WTC11 (cell line): ENCODE measurements around the gene WFDC1. TPM values are rescaled to one million over a fixed set of nuclear protein-coding genes. Genes with fewer than 3 reads are reported as not detected.
A peak's percentile ranks its signal among the peaks of the same experiment; 100 is the strongest.

Experiments
- ATAC-seq: fragments of 200-7000 bp; cut with Tn5 transposase; 2 replicates; pipeline ENCODE4 v1.10.0; 2021; ENCODE audit warnings: mild to moderate bottlenecking, moderate library complexity
- CTCF ChIA-PET: fragments of 300-600 bp; sonication (Branson Sonifier 250); formaldehyde crosslinking; loops from one replicate; lab custom pipeline; 2021; ENCODE audit warnings: antibody characterized with exemption; lab: Charles Lee
- POLR2A ChIA-PET: fragments of 350-600 bp; sonication (Branson Sonifier 250); formaldehyde crosslinking; loops from one replicate; lab custom pipeline; 2021; ENCODE audit warnings: antibody characterized with exemption; lab: Charles Lee
- DNase-seq: peaks from one replicate; pipeline ENCODE4 v3.0.0; 2021; ENCODE audit warnings: low spot score
- H3K27ac Mint-ChIP-seq: 2 replicates; pipeline ENCODE4 v1.8.0; 2021; ENCODE audit warnings: mixed read lengths
- H3K27me3 Mint-ChIP-seq: 2 replicates; pipeline ENCODE4 v1.8.0; 2021; ENCODE audit warnings: low read depth, mild to moderate bottlenecking, moderate library complexity, mixed read lengths
- H3K36me3 Mint-ChIP-seq: 2 replicates; pipeline ENCODE4 v1.8.0; 2021; ENCODE audit warnings: mixed read lengths
- H3K4me1 Mint-ChIP-seq: 2 replicates; pipeline ENCODE4 v1.8.0; 2022; ENCODE audit warnings: mixed read lengths
- H3K4me3 Mint-ChIP-seq: 2 replicates; pipeline ENCODE4 v1.8.0; 2021; ENCODE audit warnings: mild to moderate bottlenecking, moderate library complexity, mixed read lengths
- H3K9me3 Mint-ChIP-seq: 2 replicates; pipeline ENCODE4 v1.8.0; 2021; ENCODE audit warnings: mixed read lengths
- E2F1 ChIP-seq: sonication (generic); formaldehyde crosslinking; IDR thresholded peaks from 2 replicates; pipeline ENCODE4 v1.8.0; 2022; ENCODE audit warnings: mild to moderate bottlenecking, missing genetic modification reagents
- ETV6 ChIP-seq: sonication (generic); formaldehyde crosslinking; IDR thresholded peaks from 2 replicates; pipeline ENCODE4 v1.8.1; 2022; ENCODE audit warnings: mild to moderate bottlenecking, missing genetic modification reagents
- FOXK1 ChIP-seq: sonication (generic); formaldehyde crosslinking; IDR thresholded peaks from 2 replicates; pipeline ENCODE4 v1.8.0; 2022; ENCODE audit warnings: mild to moderate bottlenecking, moderate library complexity, missing genetic modification reagents
- HMGA2 ChIP-seq: fragments of 250-450 bp; sonication (Bioruptor Pico); IDR thresholded peaks from 2 replicates; pipeline ENCODE4 v1.4.0; 2021; ENCODE audit warnings: mild to moderate bottlenecking, moderate library complexity
- JAZF1 ChIP-seq: fragments of 250-450 bp; sonication (Bioruptor Pico); IDR thresholded peaks from 2 replicates; pipeline ENCODE4 v1.9.0; 2021; ENCODE audit warnings: moderate library complexity, mild to moderate bottlenecking, inconsistent platforms
- MAX ChIP-seq: sonication (generic); formaldehyde crosslinking; IDR thresholded peaks from 2 replicates; pipeline ENCODE4 v1.8.0; 2022; ENCODE audit warnings: mild to moderate bottlenecking, missing genetic modification reagents
- MLX ChIP-seq: sonication (generic); formaldehyde crosslinking; IDR thresholded peaks from 2 replicates; pipeline ENCODE4 v1.8.1; 2023; ENCODE audit warnings: mild to moderate bottlenecking, missing genetic modification reagents, moderate library complexity
- NR1H2 ChIP-seq: sonication (generic); formaldehyde crosslinking; IDR thresholded peaks from 2 replicates; pipeline ENCODE4 v1.9.0; 2021; ENCODE audit warnings: mild to moderate bottlenecking, moderate library complexity, missing genetic modification reagents
- SOX15 ChIP-seq: fragments of 250-450 bp; sonication (Bioruptor Pico); IDR thresholded peaks from 2 replicates; pipeline ENCODE4 v1.9.0; 2021; ENCODE audit warnings: mild to moderate bottlenecking
- SP1 ChIP-seq: sonication (generic); formaldehyde crosslinking; conservative IDR thresholded peaks from 2 replicates; pipeline ENCODE4 v1.8.1; 2022; ENCODE audit warnings: missing genetic modification reagents
- TCF7 ChIP-seq: sonication (generic); formaldehyde crosslinking; IDR thresholded peaks from 2 replicates; pipeline ENCODE4 v1.8.0; 2022; ENCODE audit warnings: mild to moderate bottlenecking, low read depth, missing genetic modification reagents, moderate library complexity
- TP53 ChIP-seq: sonication (generic); formaldehyde crosslinking; IDR thresholded peaks from 2 replicates; pipeline ENCODE4 v1.8.1; 2023; ENCODE audit warnings: mild to moderate bottlenecking, missing genetic modification reagents
- ZNF121 ChIP-seq: sonication (generic); formaldehyde crosslinking; IDR thresholded peaks from 2 replicates; pipeline ENCODE4 v1.8.0; 2023; ENCODE audit warnings: missing genetic modification reagents
- ZNF396 ChIP-seq: fragments of 250-450 bp; sonication (Bioruptor Pico); IDR thresholded peaks from 2 replicates; pipeline ENCODE4 v1.8.0; 2021; ENCODE audit warnings: mild to moderate bottlenecking, moderate library complexity, borderline replicate concordance
- ZNF423 ChIP-seq: fragments of 250-450 bp; sonication (Bioruptor Pico); IDR thresholded peaks from 2 replicates; pipeline ENCODE4 v2.1.2; 2022; ENCODE audit warnings: mild to moderate bottlenecking, moderate library complexity
- total RNA-seq: library from RNA; stranded (reverse); gene quantifications from 3 replicates; pipeline ENCODE4 v1.2.3, GENCODE V29; 2021
- TF ChIP-seq, protein P1 (sequence below): sonication (generic); formaldehyde crosslinking; IDR thresholded peaks from 2 replicates; pipeline ENCODE4 v1.8.0; 2022; ENCODE audit warnings: mild to moderate bottlenecking, missing genetic modification reagents
- TF ChIP-seq, protein P2 (sequence below): sonication (generic); formaldehyde crosslinking; IDR thresholded peaks from 2 replicates; pipeline ENCODE4 v1.8.0; 2023; ENCODE audit warnings: missing genetic modification reagents
- TF ChIP-seq, protein P3 (sequence below): fragments of 250-450 bp; sonication (Bioruptor Pico); conservative IDR thresholded peaks from 2 replicates; pipeline ENCODE4 v1.9.0; 2021; ENCODE audit warnings: mild to moderate bottlenecking
- TF ChIP-seq, protein P4 (sequence below): sonication (generic); formaldehyde crosslinking; IDR thresholded peaks from 2 replicates; pipeline ENCODE4 v1.8.1; 2023; ENCODE audit warnings: mild to moderate bottlenecking, missing genetic modification reagents, borderline replicate concordance
- TF ChIP-seq, protein P5 (sequence below): fragments of 250-450 bp; sonication (Bioruptor Pico); IDR thresholded peaks from 2 replicates; pipeline ENCODE4 v1.9.0; 2021; ENCODE audit warnings: mild to moderate bottlenecking, borderline replicate concordance

WFDC1 gene
- total RNA-seq, 1 experiment from 2014 or later = 0.50 TPM

- TF ChIP-seq, protein P1, sequence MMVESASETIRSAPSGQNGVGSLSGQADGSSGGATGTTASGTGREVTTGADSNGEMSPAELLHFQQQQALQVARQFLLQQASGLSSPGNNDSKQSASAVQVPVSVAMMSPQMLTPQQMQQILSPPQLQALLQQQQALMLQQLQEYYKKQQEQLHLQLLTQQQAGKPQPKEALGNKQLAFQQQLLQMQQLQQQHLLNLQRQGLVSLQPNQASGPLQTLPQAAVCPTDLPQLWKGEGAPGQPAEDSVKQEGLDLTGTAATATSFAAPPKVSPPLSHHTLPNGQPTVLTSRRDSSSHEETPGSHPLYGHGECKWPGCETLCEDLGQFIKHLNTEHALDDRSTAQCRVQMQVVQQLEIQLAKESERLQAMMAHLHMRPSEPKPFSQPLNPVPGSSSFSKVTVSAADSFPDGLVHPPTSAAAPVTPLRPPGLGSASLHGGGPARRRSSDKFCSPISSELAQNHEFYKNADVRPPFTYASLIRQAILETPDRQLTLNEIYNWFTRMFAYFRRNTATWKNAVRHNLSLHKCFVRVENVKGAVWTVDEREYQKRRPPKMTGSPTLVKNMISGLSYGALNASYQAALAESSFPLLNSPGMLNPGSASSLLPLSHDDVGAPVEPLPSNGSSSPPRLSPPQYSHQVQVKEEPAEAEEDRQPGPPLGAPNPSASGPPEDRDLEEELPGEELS (CRISPR knock-in tag) = no peak
- TF ChIP-seq SOX15 (CRISPR knock-in tag) (no peak), FOXK1 (CRISPR knock-in tag) (0 out of 2 replicates have a peak, but pooled peaks have one; percentile 32), ZNF423 (CRISPR knock-in tag) (peak; percentile 21; the same call in 1 of the 2 replicates), TP53 (CRISPR knock-in tag) (no peak), MAX (CRISPR knock-in tag) (peak; percentile 41), E2F1 (CRISPR knock-in tag) (no peak), ETV6 (CRISPR knock-in tag) (0 out of 2 replicates have a peak, but pooled peaks have one; percentile 41), ZNF121 (CRISPR knock-in tag) (peak; percentile 24; the same call in 1 of the 2 replicates), SP1 (CRISPR knock-in tag) (0 out of 2 replicates have a peak, but pooled peaks have one; percentile 31), TCF7 (CRISPR knock-in tag) (no peak)
- TF ChIP-seq, protein P2, sequence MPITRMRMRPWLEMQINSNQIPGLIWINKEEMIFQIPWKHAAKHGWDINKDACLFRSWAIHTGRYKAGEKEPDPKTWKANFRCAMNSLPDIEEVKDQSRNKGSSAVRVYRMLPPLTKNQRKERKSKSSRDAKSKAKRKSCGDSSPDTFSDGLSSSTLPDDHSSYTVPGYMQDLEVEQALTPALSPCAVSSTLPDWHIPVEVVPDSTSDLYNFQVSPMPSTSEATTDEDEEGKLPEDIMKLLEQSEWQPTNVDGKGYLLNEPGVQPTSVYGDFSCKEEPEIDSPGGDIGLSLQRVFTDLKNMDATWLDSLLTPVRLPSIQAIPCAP (CRISPR knock-in tag) = no peak
- TF ChIP-seq, all 79 proteins: peak for 9
Observed at GRCh38 chr16:84368308-84368996, 73.8 kb downstream of the WFDC1 start, which contains the start of gene ATP2C2 (continued).

- Mint-ChIP-seq H3K27me3 (peaks cover 32% of the 10 kb centered on the region), H3K27ac (no peak overlapping the region), H3K9me3 (no peaks in the 10 kb centered on the region), H3K4me1 (peaks cover 30% of the 10 kb centered on the region), H3K4me3 (peak overlapping the region; percentile 86), H3K36me3 (no peaks in the 10 kb centered on the region)
- POLR2A ChIA-PET = interaction anchor here (0.7 to 1.3 kb wide), 3 partner anchors 9 to 102 kb away, joined by 3 read pairs; no protein-coding TSS in a partner anchor
- ATAC-seq (no peak), DNase-seq (peak; percentile 38)
- CTCF ChIA-PET = interaction anchor here (1.3 to 2.7 kb wide), 5 partner anchors 61 to 185 kb away, joined by 4 to 13 read pairs (median 11); partner anchors contain the start of gene TAF1C
- no peak for TF ChIP-seq ZNF396 (CRISPR knock-in tag)
- TF ChIP-seq NR1H2 (CRISPR knock-in tag) = no peak
- no peak for TF ChIP-seq MLX (CRISPR knock-in tag)
- TF ChIP-seq, protein P3, sequence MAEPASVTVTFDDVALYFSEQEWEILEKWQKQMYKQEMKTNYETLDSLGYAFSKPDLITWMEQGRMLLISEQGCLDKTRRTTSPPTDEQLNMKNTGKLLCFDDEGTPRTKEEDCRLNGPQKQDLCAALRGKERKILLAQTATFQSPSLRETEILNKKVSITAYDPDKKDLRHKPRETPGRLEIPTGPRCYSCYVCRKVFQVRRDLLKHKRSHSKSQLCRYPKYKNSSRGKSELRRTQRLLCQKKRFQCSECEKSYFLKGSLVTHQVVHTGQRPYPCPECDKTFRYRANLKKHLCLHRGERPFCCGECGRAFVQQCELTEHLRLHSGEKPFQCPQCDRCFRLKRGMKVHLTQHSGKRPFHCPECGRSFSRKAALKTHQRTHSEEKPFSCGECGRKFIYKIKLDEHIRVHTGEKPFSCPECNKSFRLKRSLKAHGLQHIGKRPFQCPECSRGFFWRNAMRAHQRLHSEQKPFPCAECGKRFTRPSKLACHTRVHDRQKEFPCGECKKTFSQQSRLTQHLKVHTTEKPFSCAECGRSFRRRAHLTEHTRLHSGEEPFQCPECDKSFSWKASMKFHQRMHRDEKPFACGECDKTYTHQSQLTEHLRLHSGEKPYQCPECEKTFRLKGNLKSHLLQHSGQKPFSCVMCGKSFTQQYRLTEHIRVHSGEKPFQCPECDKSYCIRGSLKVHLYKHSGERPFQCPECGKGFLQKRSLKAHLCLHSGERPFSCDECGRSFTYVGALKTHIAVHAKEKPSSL = no peak
- TF ChIP-seq HMGA2 (CRISPR knock-in tag) = no peak
- TF ChIP-seq ZNF423 (CRISPR knock-in tag) = no peak
- TF ChIP-seq JAZF1 (CRISPR knock-in tag) = no peak
- TF ChIP-seq, protein P4, sequence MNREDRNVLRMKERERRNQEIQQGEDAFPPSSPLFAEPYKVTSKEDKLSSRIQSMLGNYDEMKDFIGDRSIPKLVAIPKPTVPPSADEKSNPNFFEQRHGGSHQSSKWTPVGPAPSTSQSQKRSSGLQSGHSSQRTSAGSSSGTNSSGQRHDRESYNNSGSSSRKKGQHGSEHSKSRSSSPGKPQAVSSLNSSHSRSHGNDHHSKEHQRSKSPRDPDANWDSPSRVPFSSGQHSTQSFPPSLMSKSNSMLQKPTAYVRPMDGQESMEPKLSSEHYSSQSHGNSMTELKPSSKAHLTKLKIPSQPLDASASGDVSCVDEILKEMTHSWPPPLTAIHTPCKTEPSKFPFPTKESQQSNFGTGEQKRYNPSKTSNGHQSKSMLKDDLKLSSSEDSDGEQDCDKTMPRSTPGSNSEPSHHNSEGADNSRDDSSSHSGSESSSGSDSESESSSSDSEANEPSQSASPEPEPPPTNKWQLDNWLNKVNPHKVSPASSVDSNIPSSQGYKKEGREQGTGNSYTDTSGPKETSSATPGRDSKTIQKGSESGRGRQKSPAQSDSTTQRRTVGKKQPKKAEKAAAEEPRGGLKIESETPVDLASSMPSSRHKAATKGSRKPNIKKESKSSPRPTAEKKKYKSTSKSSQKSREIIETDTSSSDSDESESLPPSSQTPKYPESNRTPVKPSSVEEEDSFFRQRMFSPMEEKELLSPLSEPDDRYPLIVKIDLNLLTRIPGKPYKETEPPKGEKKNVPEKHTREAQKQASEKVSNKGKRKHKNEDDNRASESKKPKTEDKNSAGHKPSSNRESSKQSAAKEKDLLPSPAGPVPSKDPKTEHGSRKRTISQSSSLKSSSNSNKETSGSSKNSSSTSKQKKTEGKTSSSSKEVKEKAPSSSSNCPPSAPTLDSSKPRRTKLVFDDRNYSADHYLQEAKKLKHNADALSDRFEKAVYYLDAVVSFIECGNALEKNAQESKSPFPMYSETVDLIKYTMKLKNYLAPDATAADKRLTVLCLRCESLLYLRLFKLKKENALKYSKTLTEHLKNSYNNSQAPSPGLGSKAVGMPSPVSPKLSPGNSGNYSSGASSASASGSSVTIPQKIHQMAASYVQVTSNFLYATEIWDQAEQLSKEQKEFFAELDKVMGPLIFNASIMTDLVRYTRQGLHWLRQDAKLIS (CRISPR knock-in tag) = no peak
- TF ChIP-seq, protein P5, sequence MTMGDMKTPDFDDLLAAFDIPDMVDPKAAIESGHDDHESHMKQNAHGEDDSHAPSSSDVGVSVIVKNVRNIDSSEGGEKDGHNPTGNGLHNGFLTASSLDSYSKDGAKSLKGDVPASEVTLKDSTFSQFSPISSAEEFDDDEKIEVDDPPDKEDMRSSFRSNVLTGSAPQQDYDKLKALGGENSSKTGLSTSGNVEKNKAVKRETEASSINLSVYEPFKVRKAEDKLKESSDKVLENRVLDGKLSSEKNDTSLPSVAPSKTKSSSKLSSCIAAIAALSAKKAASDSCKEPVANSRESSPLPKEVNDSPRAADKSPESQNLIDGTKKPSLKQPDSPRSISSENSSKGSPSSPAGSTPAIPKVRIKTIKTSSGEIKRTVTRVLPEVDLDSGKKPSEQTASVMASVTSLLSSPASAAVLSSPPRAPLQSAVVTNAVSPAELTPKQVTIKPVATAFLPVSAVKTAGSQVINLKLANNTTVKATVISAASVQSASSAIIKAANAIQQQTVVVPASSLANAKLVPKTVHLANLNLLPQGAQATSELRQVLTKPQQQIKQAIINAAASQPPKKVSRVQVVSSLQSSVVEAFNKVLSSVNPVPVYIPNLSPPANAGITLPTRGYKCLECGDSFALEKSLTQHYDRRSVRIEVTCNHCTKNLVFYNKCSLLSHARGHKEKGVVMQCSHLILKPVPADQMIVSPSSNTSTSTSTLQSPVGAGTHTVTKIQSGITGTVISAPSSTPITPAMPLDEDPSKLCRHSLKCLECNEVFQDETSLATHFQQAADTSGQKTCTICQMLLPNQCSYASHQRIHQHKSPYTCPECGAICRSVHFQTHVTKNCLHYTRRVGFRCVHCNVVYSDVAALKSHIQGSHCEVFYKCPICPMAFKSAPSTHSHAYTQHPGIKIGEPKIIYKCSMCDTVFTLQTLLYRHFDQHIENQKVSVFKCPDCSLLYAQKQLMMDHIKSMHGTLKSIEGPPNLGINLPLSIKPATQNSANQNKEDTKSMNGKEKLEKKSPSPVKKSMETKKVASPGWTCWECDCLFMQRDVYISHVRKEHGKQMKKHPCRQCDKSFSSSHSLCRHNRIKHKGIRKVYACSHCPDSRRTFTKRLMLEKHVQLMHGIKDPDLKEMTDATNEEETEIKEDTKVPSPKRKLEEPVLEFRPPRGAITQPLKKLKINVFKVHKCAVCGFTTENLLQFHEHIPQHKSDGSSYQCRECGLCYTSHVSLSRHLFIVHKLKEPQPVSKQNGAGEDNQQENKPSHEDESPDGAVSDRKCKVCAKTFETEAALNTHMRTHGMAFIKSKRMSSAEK (CRISPR knock-in tag) = no peak
Observed at GRCh38 chr16:84369105-84369504, 74.4 kb downstream of the WFDC1 start.
